ENCODE results near the gene TEAD1. TPM values are rescaled to one million over a fixed set of nuclear protein-coding genes. Genes with fewer than 3 reads are reported as not detected.
A peak's percentile ranks its signal among the peaks of the same experiment; 100 is the strongest.

The TEAD1 gene
- total RNA-seq, 1 experiment from 2014 or later = 106 TPM

- Histone ChIP-seq H3K4me1 (replicated peaks; ENCODE audit: insufficient read depth) (peaks cover 73% of the 10 kb centered on the region), H3K79me2 (ENCODE audit: low read depth) (peaks cover 77% of the 10 kb centered on the region), H3K27me3 (ENCODE audit: insufficient read depth, low read depth) (no peaks in the 10 kb centered on the region), H3K9me3 (ENCODE audit: insufficient read depth, low read depth) (no peaks in the 10 kb centered on the region), H2AFZ (no peak overlapping the region), H3K9me2 (ENCODE audit: insufficient read depth) (no peaks in the 10 kb centered on the region), H4K20me1 (ENCODE audit: insufficient read depth) (no peaks in the 10 kb centered on the region), H3K4me2 (peak overlapping the region; percentile 68), H3F3A (ENCODE audit: insufficient read depth, low read depth) (peaks cover 50% of the 10 kb centered on the region), H3K27ac (peak overlapping the region; percentile 88), H3K36me3 (ENCODE audit: low read depth) (0 out of 2 replicates have a peak, but pooled peaks cover 2% of the 10 kb centered on the region), H3K4me3 (peak overlapping the region; percentile 30; the same call in 1 of the 2 replicates)
- BruUV-seq (replicated peaks) = TSS peak; percentile 9
- intact Hi-C loops (cut with micrococcal nuclease; ENCODE audit: unreplicated experiment) = loop anchor here (5.0 to 10.0 kb wide), 2 partner anchors 45 to 118 kb away; no protein-coding TSS in a partner anchor
- ChIA-PET POLR2A (ENCODE audit: unreplicated experiment) (interaction anchor here (0.6 to 1.7 kb wide), 6 partner anchors 13 to 977 kb away, joined by 3 to 10 read pairs (median 4); no protein-coding TSS in a partner anchor), CTCF (no interaction called here)
- peak; percentile 55 to 94 for DNase-seq
- TF ChIP-seq EZH2 (IDR thresholded peaks at IDR 0.05; ENCODE audit: low read depth) (no peak), CTCF (conservative IDR thresholded peaks at IDR 0.05) (no peak)
Measured at GRCh38 chr11:12800032-12800671, 125.9 kb downstream of the TEAD1 start.

GRCh38 chr11:12800871-12801270 lies 126.7 kb downstream of the TEAD1 start:
- ChIA-PET CTCF (no interaction called here), POLR2A (ENCODE audit: unreplicated experiment) (interaction anchor here (0.6 to 1.7 kb wide), 3 partner anchors 12 to 64 kb away, joined by 3 to 5 read pairs (median 5); no protein-coding TSS in a partner anchor)
- no TSS peak for BruUV-seq (replicated peaks)

GRCh38 chr11:12801976-12802375 lies 127.8 kb downstream of the TEAD1 start:
- no TSS peak for BruUV-seq (replicated peaks)
- no peak for TF ChIP-seq EZH2 (IDR thresholded peaks at IDR 0.05; ENCODE audit: low read depth)
- TF ChIP-seq CTCF (conservative IDR thresholded peaks at IDR 0.05) = no peak
- peaks cover 80% of the 10 kb centered on the region for H3K79me2 ChIP-seq (ENCODE audit: low read depth)
- H3K36me3 ChIP-seq (ENCODE audit: low read depth) = no peaks in the 10 kb centered on the region
- H3K27me3 ChIP-seq (ENCODE audit: insufficient read depth, low read depth) = no peaks in the 10 kb centered on the region
- H3K9me2 ChIP-seq (ENCODE audit: insufficient read depth) = no peaks in the 10 kb centered on the region
- H4K20me1 ChIP-seq (ENCODE audit: insufficient read depth) = no peaks in the 10 kb centered on the region
- intact Hi-C loops (cut with micrococcal nuclease; ENCODE audit: unreplicated experiment) = loop anchor here (1.0 to 10.0 kb wide), 4 partner anchors 47 to 120 kb away; no protein-coding TSS in a partner anchor
- no peaks in the 10 kb centered on the region for H3K9me3 ChIP-seq (ENCODE audit: insufficient read depth, low read depth)
- H3K27ac ChIP-seq = peak overlapping the region; percentile 88
- H3F3A ChIP-seq (ENCODE audit: insufficient read depth, low read depth) = peaks cover 50% of the 10 kb centered on the region
- DNase-seq = peak in 1 of 2 experiments; percentile 61
- CTCF ChIA-PET = no interaction called here
- no peak overlapping the region for H2AFZ ChIP-seq
- POLR2A ChIA-PET (ENCODE audit: unreplicated experiment) = no interaction called here
- peaks cover 88% of the 10 kb centered on the region for H3K4me1 ChIP-seq (replicated peaks; ENCODE audit: insufficient read depth)
- H3K4me3 ChIP-seq = peak overlapping the region; percentile 1; the same call in 1 of the 2 replicates
- peak overlapping the region; percentile 68 for H3K4me2 ChIP-seq

More at GRCh38 chr11:12800871-12801270, 126.7 kb downstream of the TEAD1 start:
- peak overlapping the region; percentile 26; the same call in 1 of the 2 replicates for H3K4me3 ChIP-seq
- H3K9me3 ChIP-seq (ENCODE audit: insufficient read depth, low read depth) = no peaks in the 10 kb centered on the region
- H3K79me2 ChIP-seq (ENCODE audit: low read depth) = peaks cover 77% of the 10 kb centered on the region
- no peaks in the 10 kb centered on the region for H3K36me3 ChIP-seq (ENCODE audit: low read depth)
- H2AFZ ChIP-seq = no peak overlapping the region
- no peaks in the 10 kb centered on the region for H3K9me2 ChIP-seq (ENCODE audit: insufficient read depth)
- no peaks in the 10 kb centered on the region for H3K27me3 ChIP-seq (ENCODE audit: insufficient read depth, low read depth)
- DNase-seq = no peak
- intact Hi-C loops (cut with micrococcal nuclease; ENCODE audit: unreplicated experiment) = loop anchor here (5.0 to 10.0 kb wide), 2 partner anchors 46 to 119 kb away; no protein-coding TSS in a partner anchor
- peak overlapping the region; percentile 68 for H3K4me2 ChIP-seq
- peaks cover 80% of the 10 kb centered on the region for H3K4me1 ChIP-seq (replicated peaks; ENCODE audit: insufficient read depth)
- TF ChIP-seq CTCF (conservative IDR thresholded peaks at IDR 0.05) (no peak), EZH2 (IDR thresholded peaks at IDR 0.05; ENCODE audit: low read depth) (no peak)
- H4K20me1 ChIP-seq (ENCODE audit: insufficient read depth) = no peaks in the 10 kb centered on the region
- H3K27ac ChIP-seq = peak overlapping the region; percentile 88
- peaks cover 50% of the 10 kb centered on the region for H3F3A ChIP-seq (ENCODE audit: insufficient read depth, low read depth)
